Tibial nerve (tissue), 4 donors: ENCODE results near the gene GCNT4.

Source experiments
- CTCF ChIP-seq, 5 experiments: fragments of 200-600 bp in 3 of 5; fragments of 450-650 bp in 2 of 5; sonication (generic) in 3 of 5; IDR thresholded peaks; one replicate each; pipeline ENCODE4 v1.5.1; 2016 to 2019; ENCODE audit warnings: antibody characterized with exemption in 5 of 5, mild to moderate bottlenecking in 3 of 5, moderate library complexity in 2 of 5
- EP300 ChIP-seq, 2 donors: sonication (generic); formaldehyde crosslinking; IDR thresholded peaks; one replicate each; pipeline ENCODE4 v1.6.1; 2017; ENCODE audit warnings: antibody characterized with exemption in 2 of 2, mild to moderate bottlenecking in 1 of 2
- POLR2A ChIP-seq, 2 donors: fragments of 450-650 bp; IDR thresholded peaks; one replicate each; pipeline ENCODE4 v1.6.1; 2017; ENCODE audit warnings: antibody characterized with exemption in 2 of 2, mild to moderate bottlenecking in 2 of 2, moderate library complexity in 2 of 2

DNA sequence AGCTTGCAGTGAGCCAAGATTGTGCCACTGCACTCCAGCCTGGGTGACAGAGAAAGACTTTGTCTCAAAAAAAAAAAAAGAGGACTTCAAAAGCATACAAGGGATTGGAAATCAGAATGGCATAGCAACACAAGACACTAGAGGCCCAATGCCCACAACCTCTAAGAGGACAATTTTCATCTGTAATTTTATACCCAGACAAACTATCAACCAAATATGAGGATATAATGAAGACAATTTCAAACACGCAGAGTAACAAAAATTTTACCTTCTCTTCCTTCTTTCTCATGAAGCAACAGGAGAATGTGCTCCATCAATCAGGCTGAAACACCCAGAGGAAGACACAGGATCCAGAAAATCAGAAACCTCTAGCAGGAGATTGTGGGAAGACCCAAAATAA is 46.8 kb downstream of the GCNT4 start:
- TF ChIP-seq CTCF (IDR thresholded peaks at IDR 0.05) (no peak), POLR2A (IDR thresholded peaks at IDR 0.05) (no peak), EP300 (IDR thresholded peaks at IDR 0.05) (no peak)
